IMR-90 (cell line): ENCODE measurements around the gene GHR. TPM values are rescaled to one million over a fixed set of nuclear protein-coding genes. Genes with fewer than 3 reads are reported as not detected.

Experiments
- ATAC-seq: fragments of 200-7000 bp; cut with Tn5 transposase; 2 replicates; pipeline ENCODE4 v1.9.1; 2020; ENCODE audit warnings: low read depth, mild to moderate bottlenecking, moderate library complexity
- BruUV-seq: library from RNA; stranded (reverse); fragments of 400-500 nt; replicated peaks from 2 replicates; lab custom pipeline; 2021; lab: Mats Ljungman, UMichigan
- CTCF ChIA-PET: fragments of 300-600 bp; formaldehyde crosslinking; extraction: SDS; loops from one replicate; lab custom pipeline; 2021; ENCODE audit warnings: antibody characterized with exemption; lab: Yijun Ruan, JAX
- POLR2A ChIA-PET: fragments of 300-600 bp; sonication (Branson Sonifier 250); formaldehyde crosslinking; loops from one replicate; lab custom pipeline; 2022; ENCODE audit warnings: antibody characterized with exemption; ENCODE audit not compliant: unreplicated experiment; lab: Charles Lee
- DNase-seq: peaks from one replicate; pipeline ENCODE4 v3.0.0; 2013
- H2AFZ ChIP-seq: replicated peaks from 2 replicates; pipeline ENCODE3; 2013; ENCODE audit warnings: low read length, mild to moderate bottlenecking; ENCODE audit not compliant: poor library complexity
- H2AK5ac ChIP-seq: 2 replicates; pipeline ENCODE4 v1.6.1; 2013; ENCODE audit warnings: low read depth, low read length, inconsistent platforms
- H2AK9ac ChIP-seq: replicated peaks from 2 replicates; pipeline ENCODE3; 2013; ENCODE audit warnings: mild to moderate bottlenecking, low read depth, low read length, moderate library complexity; ENCODE audit not compliant: poor library complexity
- H2BK120ac ChIP-seq: 2 replicates; pipeline ENCODE4 v1.6.1; 2013; ENCODE audit warnings: low read depth, low read length, inconsistent platforms
- H2BK15ac ChIP-seq: 3 replicates; pipeline ENCODE4 v1.6.1; 2013; ENCODE audit warnings: low read depth, low read length, inconsistent platforms
- H2BK20ac ChIP-seq: 2 replicates; pipeline ENCODE4 v1.6.1; 2013; ENCODE audit warnings: low read depth, mild to moderate bottlenecking, inconsistent platforms, low read length, moderate library complexity
- H2BK5ac ChIP-seq: 2 replicates; pipeline ENCODE4 v1.6.1; 2013; ENCODE audit warnings: mild to moderate bottlenecking, low read depth, low read length, inconsistent platforms; ENCODE audit not compliant: poor library complexity, severe bottlenecking
- H3K14ac ChIP-seq: replicated peaks from 2 replicates; pipeline ENCODE4 v1.6.1; 2013; ENCODE audit warnings: low read depth, low read length, inconsistent platforms
- H3K18ac ChIP-seq: 2 replicates; pipeline ENCODE4 v1.6.1; 2013; ENCODE audit warnings: low read depth, low read length, control low read depth
- H3K23ac ChIP-seq: 2 replicates; pipeline ENCODE4 v1.6.1; 2013; ENCODE audit warnings: low read depth, low read length, inconsistent platforms
- H3K27ac ChIP-seq: 2 replicates; pipeline ENCODE4 v1.5.1; 2013; ENCODE audit warnings: mild to moderate bottlenecking, control low read depth, low read length; ENCODE audit not compliant: insufficient read depth
- H3K27me3 ChIP-seq: 2 replicates; pipeline ENCODE4 v1.6.1; 2013; ENCODE audit warnings: low read length; ENCODE audit not compliant: control insufficient read depth, insufficient read depth
- H3K36me3 ChIP-seq: 2 replicates; pipeline ENCODE4 v1.6.1; 2013; ENCODE audit warnings: low read length, mixed read lengths; ENCODE audit not compliant: control insufficient read depth, insufficient read depth
- H3K4ac ChIP-seq: 2 replicates; pipeline ENCODE4 v1.6.1; 2013; ENCODE audit warnings: low read depth, low read length, inconsistent platforms
- H3K4me1 ChIP-seq: 2 replicates; pipeline ENCODE4 v1.6.1; 2013; ENCODE audit warnings: low read length, mixed read lengths; ENCODE audit not compliant: control insufficient read depth, insufficient read depth
- H3K4me2 ChIP-seq: 2 replicates; pipeline ENCODE4 v1.6.1; 2013; ENCODE audit warnings: low read depth, mild to moderate bottlenecking, control low read depth, low read length, moderate library complexity
- H3K4me3 ChIP-seq: 2 replicates; pipeline ENCODE4 v1.5.1; 2013; ENCODE audit warnings: low read depth, mild to moderate bottlenecking, control low read depth, low read length, moderate library complexity; ENCODE audit not compliant: insufficient read depth
- H3K56ac ChIP-seq: 2 replicates; pipeline ENCODE4 v1.6.1; 2013; ENCODE audit warnings: low read length, inconsistent platforms; ENCODE audit not compliant: insufficient read depth; ENCODE audit errors: extremely low read depth
- H3K79me1 ChIP-seq, 2 experiments: 2 replicates each; pipeline ENCODE4 v1.6.1; 2013; ENCODE audit warnings: low read length in 2 of 2, inconsistent platforms in 1 of 2, low read depth in 1 of 2
- H3K9ac ChIP-seq: 2 replicates; pipeline ENCODE4 v1.6.1; 2013; ENCODE audit warnings: low read depth, low read length, control low read depth
- H3K9me1 ChIP-seq: 2 replicates; pipeline ENCODE4 v1.6.1; 2013; ENCODE audit warnings: low read length, inconsistent platforms; ENCODE audit not compliant: insufficient read depth
- H3K9me3 ChIP-seq: 2 replicates; pipeline ENCODE4 v1.6.1; 2013; ENCODE audit warnings: low read length; ENCODE audit not compliant: control insufficient read depth, insufficient read depth
- H4K20me1 ChIP-seq: 2 replicates; pipeline ENCODE4 v1.6.1; 2013; ENCODE audit warnings: low read length, inconsistent platforms; ENCODE audit not compliant: insufficient read depth
- H4K5ac ChIP-seq: 2 replicates; pipeline ENCODE4 v1.6.1; 2013; ENCODE audit warnings: mild to moderate bottlenecking, low read depth, low read length, control low read depth
- H4K8ac ChIP-seq, 2 experiments: 2 replicates each; pipeline ENCODE4 v1.6.1; 2013; ENCODE audit warnings: low read depth in 2 of 2, low read length in 2 of 2, control low read depth in 1 of 2, inconsistent platforms in 1 of 2
- H4K91ac ChIP-seq: 2 replicates; pipeline ENCODE4 v1.6.1; 2013; ENCODE audit warnings: low read depth, low read length, inconsistent platforms; ENCODE audit not compliant: insufficient read depth
- ELK1 ChIP-seq: fragments of 150-350 bp; IDR thresholded peaks from 2 replicates; pipeline ENCODE4 v1.6.1; 2016; ENCODE audit warnings: low read depth, mild to moderate bottlenecking, low read length, moderate library complexity, borderline replicate concordance
- MAFK ChIP-seq: IDR thresholded peaks from 2 replicates; pipeline ENCODE4 v1.6.1; 2012; ENCODE audit warnings: low read depth, low read length, improper control_type of control experiment
- WGBS, 2 experiments: methylation state at CpG; one replicate each; pipeline versions ENCODE4 v1.1.5 to v1.1.7; 2013; ENCODE audit warnings: missing lambda C conversion rate in 2 of 2; ENCODE audit not compliant: insufficient read length in 1 of 2; ENCODE audit errors: extremely low coverage in 2 of 2; 5-methylcytosine and 5-hydroxymethylcytosine counted together
- dilution Hi-C: fragments of 300-500 bp; cut with HindIII; formaldehyde crosslinking; loops from one replicate; pipeline ENCODE4 v1.14.3; 2018; ENCODE audit warnings: low sequenced_read_pairs; ENCODE audit not compliant: unreplicated experiment
- in situ Hi-C: fragments of 300-500 bp; cut with MboI; formaldehyde crosslinking; loops from 3 replicates; pipeline ENCODE4 v1.14.3; 2019; ENCODE audit warnings: low sequenced_read_pairs, inconsistent platforms, mixed read lengths
- intact Hi-C: fragments of 100-400 bp; cut with micrococcal nuclease; formaldehyde crosslinking; loops from 2 replicates; pipeline ENCODE4 v1.10.0; 2022
- polyA plus RNA-seq, 3 experiments: library from polyadenylated mRNA; depleted of rRNA; stranded (reverse); fragments of >200 nt; gene quantifications; 2 replicates each; pipeline ENCODE4 v1.2.3, GENCODE V29; 2012; ENCODE audit warnings: low replicate concordance in 1 of 3
- total RNA-seq: library from RNA; depleted of rRNA; stranded (reverse); fragments of >200 nt; gene quantifications from 2 replicates; pipeline ENCODE4 v1.2.3, GENCODE V29; 2012

Gene GHR
- total and polyA plus RNA-seq, 2 of the 4 experiments (the other 2 are of a cell fraction): 0.36 to 1.1 TPM

GRCh38 chr5:42665857-42666256 is 242.6 kb downstream of the GHR start:
- Histone ChIP-seq H2BK15ac (no peak overlapping the region), H4K20me1 (no peaks in the 10 kb centered on the region), H3K23ac (no peak overlapping the region), H3K4me2 (no peak overlapping the region), H2AK9ac (no peak overlapping the region), H3K56ac (no peak overlapping the region), H3K9me1 (no peaks in the 10 kb centered on the region), H2BK20ac (no peak overlapping the region), H3K79me1 (no peaks in the 10 kb centered on the region), H3K9me3 (no peaks in the 10 kb centered on the region), H2BK5ac (no peak overlapping the region), H4K5ac (no peak overlapping the region), H3K36me3 (no peaks in the 10 kb centered on the region), H3K4me1 (no peaks in the 10 kb centered on the region), H3K4me3 (no peak overlapping the region), H3K4ac (no peak overlapping the region), H3K18ac (no peak overlapping the region), H3K27ac (no peak overlapping the region), H2AFZ (no peak overlapping the region), H4K8ac (no peak overlapping the region), H2AK5ac (no peak overlapping the region), H2BK120ac (no peak overlapping the region), H3K9ac (no peak overlapping the region), H3K14ac (no peak overlapping the region), H4K91ac (no peak overlapping the region), H3K27me3 (no peaks in the 10 kb centered on the region)
- ATAC-seq (no peak), DNase-seq (no peak)
- ChIA-PET POLR2A (no interaction called here), CTCF (no interaction called here)
- dilution Hi-C loops: no loop called here
- WGBS, 2 experiments: no CpG with 5 or more reads among the region's 3 CpGs
- no TSS peak for BruUV-seq
- intact Hi-C loops: no loop called here
- in situ Hi-C loops: no loop called here
- TF ChIP-seq MAFK (peak; percentile 65), ELK1 (no peak)
